ENCODE results near the gene ULK3.

DNA sequence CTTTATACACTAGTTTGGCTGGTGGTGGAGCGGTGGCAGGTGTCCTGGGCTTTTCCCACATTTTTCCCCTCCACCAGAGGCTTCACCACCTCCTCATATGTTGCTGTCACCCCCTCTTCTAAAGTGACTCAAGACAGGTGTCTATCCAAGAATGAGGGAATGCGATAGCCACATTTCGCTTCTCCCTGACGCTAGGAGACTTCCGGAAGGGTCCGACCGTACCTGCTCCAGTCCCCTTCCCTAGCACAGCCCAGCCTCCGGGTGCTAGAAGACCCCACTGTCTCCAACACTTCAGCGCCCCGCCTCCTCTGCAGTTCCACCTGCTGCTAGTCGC, 29.7 kb upstream of the ULK3 start:
- TF ChIP-seq, protein P1, sequence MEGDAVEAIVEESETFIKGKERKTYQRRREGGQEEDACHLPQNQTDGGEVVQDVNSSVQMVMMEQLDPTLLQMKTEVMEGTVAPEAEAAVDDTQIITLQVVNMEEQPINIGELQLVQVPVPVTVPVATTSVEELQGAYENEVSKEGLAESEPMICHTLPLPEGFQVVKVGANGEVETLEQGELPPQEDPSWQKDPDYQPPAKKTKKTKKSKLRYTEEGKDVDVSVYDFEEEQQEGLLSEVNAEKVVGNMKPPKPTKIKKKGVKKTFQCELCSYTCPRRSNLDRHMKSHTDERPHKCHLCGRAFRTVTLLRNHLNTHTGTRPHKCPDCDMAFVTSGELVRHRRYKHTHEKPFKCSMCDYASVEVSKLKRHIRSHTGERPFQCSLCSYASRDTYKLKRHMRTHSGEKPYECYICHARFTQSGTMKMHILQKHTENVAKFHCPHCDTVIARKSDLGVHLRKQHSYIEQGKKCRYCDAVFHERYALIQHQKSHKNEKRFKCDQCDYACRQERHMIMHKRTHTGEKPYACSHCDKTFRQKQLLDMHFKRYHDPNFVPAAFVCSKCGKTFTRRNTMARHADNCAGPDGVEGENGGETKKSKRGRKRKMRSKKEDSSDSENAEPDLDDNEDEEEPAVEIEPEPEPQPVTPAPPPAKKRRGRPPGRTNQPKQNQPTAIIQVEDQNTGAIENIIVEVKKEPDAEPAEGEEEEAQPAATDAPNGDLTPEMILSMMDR (IDR thresholded peaks at IDR 0.05; ENCODE audit: borderline replicate concordance, extremely low read depth, low read length, poor library complexity, severe bottlenecking): no peak
- no peak for TF ChIP-seq EZH2 (IDR thresholded peaks at IDR 0.05; ENCODE audit: borderline replicate concordance, low read depth, low read length, severe bottlenecking)
